Erythroblast (primary cell): Measurements from ENCODE around the gene PLXNA2.

Experiments used
- GATA1 ChIP-seq: IDR thresholded peaks from 2 replicates; pipeline ENCODE4 v1.6.1; 2011; ENCODE audit warnings: low read depth, mild to moderate bottlenecking, control low read depth, low read length, moderate library complexity
- POLR2A ChIP-seq: IDR thresholded peaks from 2 replicates; pipeline ENCODE4 v1.6.1; 2011; ENCODE audit warnings: mild to moderate bottlenecking, low read length

GRCh38 chr1:208233546-208233945 lies 10.6 kb downstream of the PLXNA2 start:
- TF ChIP-seq POLR2A (no peak), GATA1 (no peak)
